ENCODE measurements around the gene KIAA1328.

GRCh38 chr18:37170984-37171383 lies 342.1 kb downstream of the KIAA1328 start:
- TF ChIP-seq CTCF (IDR thresholded peaks at IDR 0.05; ENCODE audit: low read depth, low read length, missing input control) (no peak), REST (IDR thresholded peaks at IDR 0.05) (no peak)
